NCI-H2227 treated with DMSO at 0.1 percent for 48 hours (cell line): ENCODE results near the gene LNX1.

Experiments
- DNase-seq: peaks from one replicate; lab custom pipeline; 2025; lab: John Stamatoyannopoulos, UW

Gene LNX1

GRCh38 chr4:53591372-53591892 lies at the start of gene LNX1:
Gene LNX1 (minus strand): TSS chr4:53591486. CDS start chr4:53574002, 17,484 bp downstream.
- no peak for DNase-seq

GRCh38 chr4:53640576-53641453 lies 49.5 kb upstream of the LNX1 start:
- no peak for DNase-seq

GRCh38 chr4:53638919-53639318 lies 47.6 kb upstream of the LNX1 start:
- DNase-seq: no peak

DNA sequence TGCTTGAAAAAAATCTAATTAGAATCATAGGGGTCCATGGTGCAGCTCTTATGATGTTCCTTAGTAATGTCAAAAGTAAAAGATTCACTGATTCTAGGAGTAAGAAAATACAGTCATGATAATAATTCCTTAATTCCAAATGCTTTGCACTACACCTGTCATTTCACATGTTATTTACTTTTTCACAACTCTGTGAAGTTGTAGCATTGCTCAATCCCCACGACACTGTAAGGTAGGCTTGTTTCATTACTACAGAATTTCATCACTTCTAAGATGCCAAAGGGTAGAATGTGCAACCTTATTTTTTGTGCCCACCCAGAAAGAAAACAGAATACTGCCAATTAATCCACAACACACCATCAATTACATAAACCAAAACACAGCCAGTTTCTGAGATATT lies 46.1 kb upstream of the LNX1 start:
- no peak for DNase-seq

GRCh38 chr4:53635697-53636483 lies 44.6 kb upstream of the LNX1 start:
- no peak for DNase-seq

GRCh38 chr4:53633608-53634007 lies 42.3 kb upstream of the LNX1 start:
- no peak for DNase-seq

GRCh38 chr4:53629296-53629695 lies 38.0 kb upstream of the LNX1 start:
- DNase-seq: no peak

- no peak for DNase-seq
Measured at GRCh38 chr4:53626491-53626890, 35.2 kb upstream of the LNX1 start.

DNA sequence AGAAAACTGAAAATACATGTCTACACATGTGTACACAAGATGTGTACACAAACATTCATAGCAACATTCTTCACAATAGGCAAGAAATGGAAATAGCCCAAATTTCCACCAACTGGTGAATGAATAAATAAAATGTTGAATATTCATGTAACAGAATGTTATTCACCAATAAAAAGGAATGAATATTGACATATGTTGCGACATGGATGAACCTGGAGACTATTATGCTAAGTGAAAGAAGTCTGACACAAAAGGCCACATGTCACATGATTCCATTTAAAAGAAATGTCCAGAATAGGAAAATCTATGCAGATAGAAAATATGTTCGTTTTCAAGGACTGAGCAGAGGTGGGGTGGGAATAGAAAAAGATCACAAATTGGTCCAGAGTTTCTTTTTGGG lies 34.6 kb upstream of the LNX1 start:
- DNase-seq: no peak

DNA sequence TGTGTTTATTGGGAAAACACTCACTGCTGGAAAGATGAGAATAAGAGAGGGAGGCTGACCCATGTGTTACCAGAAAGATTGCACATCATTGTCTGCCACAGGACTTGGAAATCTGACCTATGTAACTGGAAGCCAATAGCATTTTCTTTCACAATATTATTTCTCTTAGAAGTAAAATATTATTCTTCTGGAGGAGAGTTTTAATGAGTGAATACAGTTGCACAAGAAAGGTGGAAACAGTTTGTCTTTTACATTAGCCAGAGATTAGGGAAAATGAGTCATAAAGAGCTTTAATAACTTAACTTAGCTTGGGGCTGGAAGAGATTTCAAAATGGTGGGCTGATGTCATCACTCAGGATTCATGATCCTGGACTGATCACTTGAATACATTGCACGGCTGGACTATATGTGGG lies 31.5 kb upstream of the LNX1 start:
- DNase-seq: no peak

DNA sequence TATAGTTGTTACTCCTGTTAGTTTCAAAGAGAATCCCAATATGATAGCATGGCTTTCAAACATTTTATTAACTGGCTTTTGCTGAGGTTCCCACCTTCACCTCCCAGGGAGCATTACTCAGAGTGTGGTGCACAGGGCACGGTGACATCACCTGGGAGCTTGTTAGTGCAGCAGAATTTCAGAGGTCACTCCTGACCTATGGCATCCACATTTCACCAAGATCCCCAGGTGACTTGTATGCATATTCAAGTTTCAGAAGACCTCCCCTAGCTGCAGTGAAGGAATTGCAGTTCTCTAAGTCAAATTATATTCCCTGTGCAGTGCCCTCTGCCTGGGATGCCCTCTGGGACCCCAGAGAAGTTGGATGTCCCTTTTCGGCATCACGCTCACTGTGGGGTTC lies 29.7 kb upstream of the LNX1 start:
- no peak for DNase-seq

- DNase-seq: no peak
Measured at GRCh38 chr4:53619431-53619830, 28.1 kb upstream of the LNX1 start.

- no peak for DNase-seq
Measured at GRCh38 chr4:53618321-53618720, 27.0 kb upstream of the LNX1 start.

- DNase-seq: no peak
Measured at GRCh38 chr4:53617101-53617680, 25.9 kb upstream of the LNX1 start.

GRCh38 chr4:53616219-53616618 lies 24.9 kb upstream of the LNX1 start:
- DNase-seq: no peak

GRCh38 chr4:53614591-53614990 lies 23.3 kb upstream of the LNX1 start:
- DNase-seq: no peak

DNA sequence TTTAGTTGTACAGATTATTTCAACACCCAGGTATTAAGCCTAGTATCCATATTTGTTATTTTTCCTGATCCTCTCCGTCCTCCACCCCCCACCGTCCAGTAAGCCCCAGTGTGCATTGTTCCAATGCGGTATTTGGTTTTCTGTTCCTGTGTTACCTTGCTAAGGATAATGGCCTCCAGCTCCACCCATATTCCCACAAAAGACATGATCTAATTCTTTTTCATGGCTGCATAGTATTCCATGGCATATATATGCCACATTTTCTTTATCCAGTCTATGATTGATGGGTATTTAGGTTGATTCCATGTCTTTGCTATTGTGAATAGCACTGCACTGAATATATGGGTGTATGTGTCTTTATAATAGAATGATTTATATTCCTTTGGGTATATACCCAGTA lies 22.1 kb upstream of the LNX1 start:
- DNase-seq: no peak

DNA sequence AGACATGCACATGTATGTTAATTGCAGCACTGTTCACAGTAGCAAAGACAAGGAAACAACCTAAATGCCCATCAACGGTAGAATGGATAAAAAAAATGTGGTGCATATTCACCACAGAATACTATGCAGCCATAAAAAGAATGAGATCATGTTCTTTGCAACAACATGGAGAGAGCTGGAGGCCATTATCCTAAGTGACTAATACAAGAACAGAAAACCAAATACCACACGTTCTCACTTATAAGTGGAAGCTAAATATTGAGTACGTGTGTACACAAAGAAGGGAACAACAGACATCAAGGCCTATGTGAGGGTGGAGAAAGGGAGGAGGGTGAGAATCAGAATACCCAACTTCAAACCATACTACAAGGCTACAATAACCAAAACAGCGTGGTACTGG lies 17.4 kb upstream of the LNX1 start:
- DNase-seq: no peak

GRCh38 chr4:53608242-53608641 lies 17.0 kb upstream of the LNX1 start:
- DNase-seq: no peak

DNA sequence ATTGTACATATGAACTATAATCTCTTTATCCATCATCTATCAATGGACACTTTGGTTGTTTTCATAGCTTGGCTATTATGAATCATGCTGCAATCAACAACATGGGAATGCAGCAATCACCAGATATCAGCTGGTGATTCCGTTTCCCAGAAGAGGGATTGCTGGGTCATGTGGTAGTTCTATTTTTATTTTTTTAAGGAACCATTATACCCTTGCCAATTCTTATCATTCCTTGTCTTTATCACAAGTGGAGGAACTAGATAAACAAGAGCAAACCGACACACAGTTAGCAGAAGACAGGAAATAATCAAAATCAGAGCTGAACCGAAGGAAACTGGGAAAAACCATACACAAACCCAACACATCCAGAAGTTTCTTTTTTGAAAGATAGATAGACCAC lies 14.5 kb upstream of the LNX1 start:
- DNase-seq: no peak

- DNase-seq: no peak
Measured at GRCh38 chr4:53602390-53602789, 11.1 kb upstream of the LNX1 start.

GRCh38 chr4:53601251-53601764 lies 10.0 kb upstream of the LNX1 start:
- no peak for DNase-seq
